Activated naive CD8-positive, alpha-beta T cell treated with anti-CD3 and anti-CD28 coated beads for 36 hours (primary cell): ENCODE data around the gene PTPRCAP. TPM values are rescaled to one million over a fixed set of nuclear protein-coding genes. Genes with fewer than 3 reads are reported as not detected.
"Not testable (repeated sequence)": the region's sequence is repeated elsewhere in the genome, so short reads cannot be mapped to it uniquely, and the experiment has no call there.

Source experiments
- DNase-seq: peaks from one replicate; pipeline ENCODE4 v3.0.0; 2021
- H3K27ac Mint-ChIP-seq: one replicate; pipeline ENCODE4 v1.8.0; 2022; ENCODE audit warnings: mild to moderate bottlenecking, moderate library complexity, mixed read lengths
- H3K27me3 Mint-ChIP-seq: one replicate; pipeline ENCODE4 v1.8.0; 2022; ENCODE audit warnings: mild to moderate bottlenecking, mixed read lengths
- H3K36me3 Mint-ChIP-seq: one replicate; pipeline ENCODE4 v1.8.0; 2021; ENCODE audit warnings: mild to moderate bottlenecking, mixed read lengths
- H3K4me1 Mint-ChIP-seq: one replicate; pipeline ENCODE4 v1.8.0; 2021; ENCODE audit warnings: mixed read lengths
- H3K4me3 Mint-ChIP-seq: one replicate; pipeline ENCODE4 v1.8.0; 2022; ENCODE audit warnings: mild to moderate bottlenecking, moderate library complexity, mixed read lengths
- H3K9me3 Mint-ChIP-seq: one replicate; pipeline ENCODE4 v1.8.0; 2022; ENCODE audit warnings: mixed read lengths
- total RNA-seq, 2 experiments: library from RNA; stranded (reverse); gene quantifications; one replicate each; pipeline ENCODE4 v1.2.3, GENCODE V29; 2021

The PTPRCAP gene
- total RNA-seq, 2 experiments from 2014 or later: 110 to 117 TPM

DNA sequence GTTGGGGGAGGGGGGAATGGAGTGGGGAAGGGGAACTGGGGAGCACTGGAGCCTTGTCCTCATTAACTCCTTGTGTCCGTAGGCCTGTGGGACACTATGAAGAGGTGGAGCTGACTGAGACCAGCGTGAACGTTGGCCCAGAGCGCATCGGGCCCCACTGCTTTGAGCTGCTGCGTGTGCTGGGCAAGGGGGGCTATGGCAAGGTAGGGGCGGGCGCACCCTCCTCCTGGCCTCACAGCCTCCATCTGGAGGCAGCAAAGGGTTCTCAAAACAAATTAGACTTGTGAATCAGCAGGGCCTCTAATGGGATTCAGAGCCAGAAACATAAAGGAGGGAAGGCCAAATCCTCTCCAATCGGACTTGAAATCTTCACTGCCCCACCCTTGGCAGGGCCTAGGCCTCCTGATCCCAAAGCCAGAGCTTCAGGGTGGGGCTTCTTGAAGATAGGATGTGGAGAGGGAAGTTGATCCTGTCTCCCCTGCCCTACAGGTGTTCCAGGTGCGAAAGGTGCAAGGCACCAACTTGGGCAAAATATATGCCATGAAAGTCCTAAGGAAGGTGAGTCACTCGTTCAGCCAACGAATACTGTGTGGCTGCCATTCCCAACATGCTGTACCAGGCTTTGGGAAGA lies 8.3 kb downstream of the PTPRCAP start:
- peak overlapping the region; percentile 97 for H3K27ac Mint-ChIP-seq
- H3K4me1 Mint-ChIP-seq: peaks cover 30% of the 10 kb centered on the region
- no peak for DNase-seq

DNA sequence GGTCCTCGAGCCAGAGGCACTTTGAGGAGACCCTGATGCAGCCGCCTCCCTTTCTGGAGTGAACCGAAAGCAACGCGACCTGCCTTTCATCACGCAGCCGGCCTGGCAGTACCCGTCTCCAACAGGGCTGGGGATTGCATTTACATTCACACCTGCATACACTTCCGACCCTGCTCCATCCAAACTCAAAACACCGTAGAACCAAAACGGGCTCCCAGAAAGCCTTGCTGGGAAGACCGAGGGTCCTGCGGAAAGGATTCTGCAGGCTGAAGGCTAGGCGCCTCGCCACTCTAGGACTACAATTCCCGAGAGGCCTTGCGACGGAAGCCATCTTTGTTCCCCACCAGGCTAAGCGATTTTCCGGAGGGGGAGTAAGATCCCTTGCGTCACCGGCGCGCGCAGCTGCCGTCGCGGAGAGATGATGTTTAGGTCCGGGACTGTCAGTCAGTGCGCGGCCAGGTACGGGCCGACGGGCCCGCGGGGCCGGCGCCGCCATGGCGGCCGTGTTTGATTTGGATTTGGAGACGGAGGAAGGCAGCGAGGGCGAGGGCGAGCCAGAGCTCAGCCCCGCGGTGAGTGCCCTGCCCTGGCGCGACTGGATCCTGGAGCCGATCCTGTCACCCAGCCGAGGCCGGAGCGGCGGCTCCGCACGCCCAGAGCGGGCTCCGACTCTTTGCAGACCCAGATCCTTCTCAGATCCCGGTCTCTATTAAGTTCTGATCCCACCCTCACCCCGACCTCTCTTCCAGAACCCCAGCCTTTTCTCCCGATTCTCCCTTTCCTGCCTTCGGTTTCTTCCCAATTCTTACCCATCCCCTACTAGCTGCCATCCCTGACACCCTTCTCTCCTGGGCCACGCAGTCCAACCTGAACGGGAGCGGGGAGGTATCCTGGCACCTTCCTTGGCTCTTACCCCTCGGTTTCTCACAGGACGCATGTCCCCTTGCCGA lies 9.2 kb downstream of the PTPRCAP start, which contains the start of gene RPS6KB2:
RPS6KB2 (plus strand) TSS at position 443 of the 950 bp plus-strand sequence; CDS start at position 495, 52 bp downstream.
- H3K27me3 Mint-ChIP-seq: peaks cover 3% of the 10 kb centered on the region
- peaks cover 26% of the 10 kb centered on the region for H3K4me1 Mint-ChIP-seq
- peak within 1 kb of the TSS; percentile 96 for H3K4me3 Mint-ChIP-seq
- peaks cover 6% of the 10 kb centered on the region for H3K36me3 Mint-ChIP-seq
- peak; percentile 97 for DNase-seq
- H3K27ac Mint-ChIP-seq: peak within 1 kb of the TSS; percentile 97
- H3K9me3 Mint-ChIP-seq: no peaks in the 10 kb centered on the region

More for the DNA sequence above, 8.3 kb downstream of the PTPRCAP start:
- H3K4me3 Mint-ChIP-seq: peak overlapping the region; percentile 96
- H3K9me3 Mint-ChIP-seq: no peaks in the 10 kb centered on the region
- peaks cover 3% of the 10 kb centered on the region for H3K27me3 Mint-ChIP-seq
- peaks cover 9% of the 10 kb centered on the region for H3K36me3 Mint-ChIP-seq

DNA sequence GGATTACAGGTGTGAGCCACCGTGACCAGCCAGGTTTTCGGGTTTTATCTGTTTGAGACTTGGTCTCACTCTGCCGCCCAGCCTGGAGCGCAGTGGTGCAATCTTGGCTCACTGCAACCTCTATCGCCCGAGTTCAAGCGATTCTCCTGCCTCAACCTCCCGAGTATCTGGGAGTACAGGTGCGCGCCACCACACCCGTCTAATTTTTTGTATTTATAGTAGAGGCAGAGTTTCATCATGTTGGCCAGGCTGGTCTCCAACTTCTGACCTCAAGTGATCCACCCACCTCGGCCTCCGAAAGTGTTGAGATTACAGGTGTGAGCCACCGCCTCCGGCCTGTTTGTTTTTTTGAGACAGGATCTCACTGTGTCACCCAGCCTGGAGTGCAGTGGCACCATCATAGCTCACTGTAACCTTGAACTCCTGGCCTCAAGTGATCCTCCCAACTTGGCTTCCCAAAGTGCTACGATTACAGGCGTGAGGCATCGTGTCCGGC lies 10.1 kb downstream of the PTPRCAP start:
- not testable (repeated sequence) for H3K36me3 Mint-ChIP-seq, DNase-seq, H3K27me3 Mint-ChIP-seq, H3K9me3 Mint-ChIP-seq
- peaks cover 23% of the 10 kb centered on the region for H3K4me1 Mint-ChIP-seq
- peak overlapping the region; percentile 97 for H3K27ac Mint-ChIP-seq
- H3K4me3 Mint-ChIP-seq: peak overlapping the region; percentile 96

DNA sequence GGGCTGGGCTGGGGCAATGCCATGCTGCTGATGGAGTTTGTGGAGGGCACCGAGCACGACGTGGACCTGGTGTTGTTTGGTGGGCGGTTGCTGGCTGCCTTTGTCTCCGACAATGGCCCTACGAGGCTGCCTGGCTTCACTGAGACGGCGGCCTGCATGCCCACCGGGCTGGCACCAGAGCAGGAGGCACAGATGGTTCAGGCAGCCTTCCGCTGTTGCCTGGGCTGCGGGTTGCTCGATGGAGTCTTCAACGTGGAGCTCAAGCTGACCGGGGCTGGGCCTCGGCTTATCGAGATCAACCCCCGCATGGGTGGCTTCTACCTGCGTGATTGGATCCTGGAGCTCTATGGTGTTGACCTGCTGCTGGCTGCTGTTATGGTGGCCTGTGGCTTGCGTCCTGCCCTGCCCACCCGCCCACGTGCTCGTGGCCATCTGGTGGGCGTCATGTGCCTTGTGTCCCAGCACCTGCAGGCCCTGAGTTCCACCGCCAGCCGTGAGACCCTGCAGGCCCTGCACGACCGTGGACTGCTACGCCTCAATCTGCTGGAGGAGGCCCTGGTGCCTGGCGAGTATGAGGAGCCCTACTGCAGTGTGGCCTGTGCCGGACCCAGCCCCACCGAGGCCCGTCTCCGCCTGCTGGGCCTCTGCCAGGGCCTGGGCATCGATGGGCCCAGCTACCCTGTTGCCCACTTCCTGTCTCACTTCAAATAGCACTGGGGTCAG lies 13.4 kb downstream of the PTPRCAP start:
- H3K36me3 Mint-ChIP-seq: peaks cover 8% of the 10 kb centered on the region
- H3K9me3 Mint-ChIP-seq: no peaks in the 10 kb centered on the region
- H3K27me3 Mint-ChIP-seq: peaks cover 3% of the 10 kb centered on the region
- peak overlapping the region; percentile 52 for H3K27ac Mint-ChIP-seq
- no peak overlapping the region for H3K4me3 Mint-ChIP-seq
- no peak for DNase-seq
- peaks cover 25% of the 10 kb centered on the region for H3K4me1 Mint-ChIP-seq

DNA sequence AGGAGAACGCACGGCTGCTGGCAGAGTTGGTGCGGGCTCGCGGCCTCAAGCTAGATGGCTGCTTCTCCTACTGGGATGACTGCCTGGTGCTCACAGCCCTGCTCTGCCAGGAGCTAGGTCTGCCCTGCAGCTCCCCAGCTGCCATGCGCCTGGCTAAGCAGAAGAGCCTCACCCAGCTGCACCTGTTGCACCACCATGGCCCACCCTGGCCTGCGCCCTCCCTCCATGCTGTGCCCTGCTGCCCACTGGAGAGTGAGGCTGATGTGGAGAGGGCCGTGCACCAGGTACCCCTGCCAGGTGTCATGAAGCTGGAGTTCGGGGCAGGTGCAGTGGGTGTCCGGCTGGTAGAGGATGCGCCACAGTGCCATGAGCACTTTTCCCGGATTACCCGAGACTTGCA lies 14.0 kb downstream of the PTPRCAP start:
- H3K9me3 Mint-ChIP-seq: no peaks in the 10 kb centered on the region
- H3K27me3 Mint-ChIP-seq: no peaks in the 10 kb centered on the region
- H3K27ac Mint-ChIP-seq: no peak overlapping the region
- no peak overlapping the region for H3K4me3 Mint-ChIP-seq
- H3K36me3 Mint-ChIP-seq: peaks cover 5% of the 10 kb centered on the region
- no peak for DNase-seq
- peaks cover 28% of the 10 kb centered on the region for H3K4me1 Mint-ChIP-seq

DNA sequence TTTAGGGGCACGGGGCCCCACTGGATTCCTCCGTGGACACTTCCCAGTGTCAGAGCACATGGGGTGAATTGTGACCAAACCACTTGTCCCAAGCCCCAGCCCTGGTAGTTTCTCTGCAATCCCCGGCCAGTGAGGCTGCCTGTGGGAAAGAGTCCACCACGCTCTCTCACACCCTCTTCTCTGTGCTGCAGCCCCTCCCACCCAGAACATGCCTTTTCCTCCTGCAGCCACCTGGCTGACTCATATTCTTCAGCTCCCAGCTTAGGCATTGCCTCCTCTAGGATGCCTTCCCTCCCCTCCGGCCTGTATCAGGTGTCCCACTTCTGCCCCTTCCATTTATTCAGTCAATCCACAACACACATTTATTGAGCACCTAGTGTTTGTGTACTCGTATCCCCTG lies 14.6 kb downstream of the PTPRCAP start:
- no peaks in the 10 kb centered on the region for H3K9me3 Mint-ChIP-seq
- peaks cover 32% of the 10 kb centered on the region for H3K4me1 Mint-ChIP-seq
- H3K27ac Mint-ChIP-seq: no peak overlapping the region
- DNase-seq: no peak
- no peaks in the 10 kb centered on the region for H3K27me3 Mint-ChIP-seq
- peaks cover 5% of the 10 kb centered on the region for H3K36me3 Mint-ChIP-seq
- H3K4me3 Mint-ChIP-seq: no peak overlapping the region

DNA sequence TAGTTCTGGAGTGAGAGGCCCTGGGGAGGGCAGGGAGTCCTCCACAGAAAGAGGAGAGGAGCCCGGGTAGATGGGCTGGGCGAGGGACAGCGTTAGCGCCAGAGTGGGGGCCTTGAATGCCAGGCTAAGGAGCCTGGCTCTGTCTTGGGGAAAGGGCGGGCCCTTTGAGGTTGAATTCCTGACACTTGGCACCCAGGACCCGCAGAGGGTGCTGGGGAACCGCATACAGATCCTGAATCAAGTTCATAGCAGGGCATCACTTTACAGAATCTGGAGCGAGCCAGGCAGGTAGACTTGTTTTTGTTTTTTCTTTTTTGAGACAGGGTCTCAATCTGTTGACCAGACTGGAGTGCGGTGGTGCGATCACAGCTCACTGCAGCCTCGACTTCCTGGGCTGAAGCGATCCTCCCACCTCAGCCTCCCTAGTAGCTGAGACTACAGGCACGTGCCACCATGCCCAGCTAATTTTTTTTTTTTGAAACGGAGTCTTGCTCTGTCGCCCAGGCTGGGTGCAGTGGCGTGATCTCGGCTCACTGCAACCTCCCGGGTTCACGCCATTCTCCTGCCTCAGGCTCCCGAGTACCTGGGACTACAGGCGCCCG lies 16.0 kb downstream of the PTPRCAP start:
- H3K27me3 Mint-ChIP-seq: no peaks in the 10 kb centered on the region
- DNase-seq: no peak
- H3K4me3 Mint-ChIP-seq: peak overlapping the region; percentile 78
- H3K4me1 Mint-ChIP-seq: peaks cover 36% of the 10 kb centered on the region
- H3K9me3 Mint-ChIP-seq: no peaks in the 10 kb centered on the region
- peaks cover 7% of the 10 kb centered on the region for H3K36me3 Mint-ChIP-seq
- H3K27ac Mint-ChIP-seq: peak overlapping the region; percentile 76

DNA sequence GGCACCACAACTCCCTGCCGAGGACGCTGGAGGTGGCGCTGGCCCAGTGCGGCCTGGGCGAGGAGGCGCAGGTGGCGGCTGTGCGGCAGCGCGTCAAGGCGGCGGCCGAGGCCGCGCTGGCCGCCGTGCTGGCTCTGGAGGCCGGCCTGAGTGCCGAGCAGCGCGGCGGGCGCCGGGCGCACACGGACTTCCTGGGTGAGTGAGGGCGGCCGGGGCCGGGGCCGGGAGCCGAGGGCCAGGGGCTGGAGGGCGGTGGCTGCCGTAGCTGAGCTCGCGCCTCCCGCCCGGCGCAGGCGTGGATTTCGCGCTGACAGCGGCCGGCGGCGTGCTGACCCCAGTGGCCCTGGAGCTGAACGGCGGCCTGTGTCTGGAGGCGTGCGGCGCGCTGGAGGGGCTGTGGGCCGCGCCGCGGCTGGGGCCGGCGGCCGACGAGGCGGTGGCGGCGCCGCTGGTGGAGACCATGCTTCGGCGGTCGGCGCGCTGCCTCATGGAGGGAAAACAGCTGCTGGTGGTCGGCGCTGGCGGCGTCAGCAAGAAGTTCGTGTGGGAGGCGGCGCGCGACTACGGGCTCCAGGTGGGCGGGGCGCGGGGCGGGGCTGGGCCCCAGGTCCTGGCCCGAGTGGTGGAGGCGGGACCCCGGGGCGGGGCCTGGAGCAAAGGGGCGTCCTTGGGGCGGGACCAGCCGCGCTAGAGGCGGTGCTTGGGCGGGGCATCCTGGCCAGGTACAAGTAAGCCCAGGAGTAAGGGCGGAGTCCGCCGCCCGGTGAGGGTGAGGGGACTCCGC lies 16.6 kb downstream of the PTPRCAP start:
- Mint-ChIP-seq H3K27me3 (no peaks in the 10 kb centered on the region), H3K36me3 (peaks cover 7% of the 10 kb centered on the region), H3K4me1 (peaks cover 43% of the 10 kb centered on the region), H3K27ac (peak overlapping the region; percentile 93), H3K9me3 (no peaks in the 10 kb centered on the region), H3K4me3 (peak overlapping the region; percentile 87)
- DNase-seq: peak; percentile 99

DNA sequence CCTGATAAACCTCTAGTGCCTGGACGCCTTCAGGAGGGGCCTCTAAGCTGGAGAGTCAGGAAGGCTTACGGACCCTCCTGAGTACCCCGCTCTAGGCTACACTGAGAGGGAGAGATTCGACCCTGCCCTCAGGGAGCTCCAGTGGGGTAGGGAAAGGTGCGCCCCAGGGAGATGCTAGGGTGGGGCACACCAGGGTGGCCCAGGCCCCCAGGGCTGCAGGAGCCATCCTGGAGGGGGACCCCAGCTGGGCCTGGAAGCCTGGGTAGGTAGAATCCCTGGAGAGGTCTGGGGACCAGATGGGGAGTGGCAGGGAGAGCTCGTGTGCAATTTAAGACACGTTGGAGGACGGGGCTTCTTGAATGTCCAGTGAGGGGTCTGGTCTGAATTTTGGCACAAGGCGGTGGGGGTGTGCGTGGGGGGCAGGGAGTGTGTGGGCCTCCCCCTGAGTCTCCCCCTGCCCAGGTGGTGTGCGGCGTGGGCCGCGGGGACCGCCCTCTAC lies 17.3 kb downstream of the PTPRCAP start:
- Mint-ChIP-seq H3K36me3 (peaks cover 5% of the 10 kb centered on the region), H3K9me3 (no peaks in the 10 kb centered on the region), H3K4me3 (peak overlapping the region; percentile 87), H3K4me1 (peaks cover 42% of the 10 kb centered on the region), H3K27ac (peak overlapping the region; percentile 93), H3K27me3 (no peaks in the 10 kb centered on the region)
- DNase-seq: peak; percentile 17

DNA sequence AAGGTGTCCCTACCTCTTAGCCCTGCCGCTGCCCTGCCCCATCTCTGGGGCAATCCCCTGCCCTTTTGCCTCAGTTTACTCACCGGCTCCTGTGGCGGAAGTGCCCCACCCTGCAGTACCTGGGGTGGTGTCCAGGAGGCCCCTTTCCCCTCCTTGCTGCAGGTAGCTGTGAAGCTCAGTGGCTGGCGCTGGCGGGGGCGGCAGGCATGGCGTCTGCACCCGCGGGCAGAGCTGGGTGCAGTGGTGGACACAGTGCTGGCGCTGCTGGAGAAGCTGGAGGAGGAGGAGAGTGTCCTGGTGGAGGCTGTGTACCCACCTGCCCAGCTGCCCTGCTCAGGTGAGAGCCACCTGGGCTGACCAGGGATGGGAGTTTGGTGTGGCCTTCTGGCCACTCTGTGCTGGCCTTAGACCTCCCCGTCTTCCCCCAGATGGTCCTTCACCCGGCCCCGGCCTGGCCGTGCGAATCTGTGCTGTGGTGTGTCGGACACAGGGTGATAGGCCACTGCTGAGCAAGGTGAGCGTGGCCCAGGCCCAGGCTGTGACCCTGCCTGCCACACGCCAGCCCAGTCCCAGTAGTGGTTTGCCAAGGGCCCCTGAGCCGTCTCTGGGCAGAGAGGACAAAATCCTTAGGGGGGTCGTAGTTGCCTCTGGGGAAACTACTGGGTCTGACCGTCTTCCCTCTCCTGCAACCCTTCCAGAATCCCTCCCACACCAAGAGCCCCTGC lies 18.0 kb downstream of the PTPRCAP start:
- peak overlapping the region; percentile 87 for H3K4me3 Mint-ChIP-seq
- H3K9me3 Mint-ChIP-seq: no peaks in the 10 kb centered on the region
- H3K36me3 Mint-ChIP-seq: peaks cover 5% of the 10 kb centered on the region
- peaks cover 46% of the 10 kb centered on the region for H3K4me1 Mint-ChIP-seq
- DNase-seq: peak; percentile 41
- peak overlapping the region; percentile 93 for H3K27ac Mint-ChIP-seq
- H3K27me3 Mint-ChIP-seq: no peaks in the 10 kb centered on the region

DNA sequence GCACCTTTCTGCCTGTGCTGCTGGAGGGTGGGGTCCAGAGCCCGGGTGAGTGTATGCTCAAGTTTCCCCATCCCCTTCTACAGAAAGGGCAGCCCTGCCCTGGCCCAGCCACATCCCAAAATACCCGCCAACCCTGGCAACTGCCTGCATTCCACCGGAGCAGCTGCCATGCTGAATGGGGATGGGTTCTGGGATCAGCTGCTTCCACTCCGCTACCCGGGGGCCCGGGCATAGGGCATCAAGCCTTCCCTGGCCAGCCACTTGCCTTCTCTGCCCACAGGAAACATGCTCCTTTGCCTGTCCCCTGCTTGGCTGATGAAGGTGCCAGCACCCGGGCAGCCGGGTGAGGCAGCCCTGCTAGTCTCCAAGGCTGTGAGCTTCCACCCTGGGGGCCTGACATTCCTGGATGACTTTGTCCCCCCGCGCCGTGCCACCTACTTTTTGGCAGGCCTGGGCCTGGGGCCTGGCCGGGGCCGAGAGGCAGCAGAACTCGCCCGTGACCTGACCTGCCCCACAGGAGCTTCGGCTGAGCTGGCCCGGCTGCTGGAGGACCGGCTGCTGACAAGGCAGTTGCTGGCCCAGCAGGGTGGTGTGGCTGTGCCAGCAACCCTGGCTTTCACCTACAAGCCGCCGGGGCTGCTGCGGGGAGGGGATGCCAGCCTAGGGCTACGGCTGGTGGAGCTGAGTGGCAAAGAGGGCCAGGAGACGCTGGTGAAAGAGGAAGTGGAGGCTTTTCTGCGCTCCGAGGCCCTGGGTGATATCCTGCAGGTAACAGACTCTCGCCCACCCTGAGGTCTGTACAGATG lies 18.8 kb downstream of the PTPRCAP start:
- no peak for DNase-seq
- H3K27me3 Mint-ChIP-seq: no peaks in the 10 kb centered on the region
- H3K4me3 Mint-ChIP-seq: peak overlapping the region; percentile 87
- H3K9me3 Mint-ChIP-seq: no peaks in the 10 kb centered on the region
- H3K4me1 Mint-ChIP-seq: peaks cover 46% of the 10 kb centered on the region
- peak overlapping the region; percentile 93 for H3K27ac Mint-ChIP-seq
- H3K36me3 Mint-ChIP-seq: peaks cover 5% of the 10 kb centered on the region

DNA sequence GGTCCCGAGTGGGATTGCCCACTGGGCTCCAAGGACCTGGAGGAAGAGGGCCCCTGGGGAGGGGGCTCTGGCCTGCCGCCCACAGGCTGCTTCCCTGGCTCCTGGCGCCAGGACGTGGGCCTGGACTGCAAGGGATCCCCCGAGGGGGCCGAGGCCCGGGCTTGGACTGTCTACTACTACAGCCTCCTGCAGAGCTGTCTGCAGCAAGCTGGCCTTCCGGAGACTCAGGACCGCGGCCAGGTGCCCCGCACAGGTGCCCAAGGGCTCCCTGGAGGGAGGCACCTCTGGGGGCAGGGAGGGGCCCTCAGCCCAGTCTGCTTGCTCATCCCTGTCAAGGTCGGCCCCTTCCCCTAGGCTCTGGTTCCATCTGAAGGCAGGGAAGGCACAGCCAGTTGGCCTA lies 20.1 kb downstream of the PTPRCAP start:
- no peak for DNase-seq
- Mint-ChIP-seq H3K4me3 (peak overlapping the region; percentile 2), H3K4me1 (peaks cover 54% of the 10 kb centered on the region), H3K27ac (peak overlapping the region; percentile 93), H3K9me3 (no peaks in the 10 kb centered on the region), H3K27me3 (no peaks in the 10 kb centered on the region), H3K36me3 (peaks cover 5% of the 10 kb centered on the region)
